Upper lobe of left lung (tissue), 4 donors: Measurements from ENCODE around the gene RAPGEF5.

Experiments
- EP300 ChIP-seq, 4 donors: sonication (generic); formaldehyde crosslinking; IDR thresholded peaks; one replicate each; pipeline ENCODE4 v1.5.1; 2017; ENCODE audit warnings: antibody characterized with exemption in 4 of 4, control low read depth in 2 of 4
- POLR2A ChIP-seq, 4 donors: fragments of 450-650 bp; IDR thresholded peaks; one replicate each; pipeline ENCODE4 v1.5.1; 2016 to 2017; ENCODE audit warnings: antibody characterized with exemption in 4 of 4, mild to moderate bottlenecking in 2 of 4
- POLR2AphosphoS5 ChIP-seq, 2 donors: sonication (generic); formaldehyde crosslinking; IDR thresholded peaks; one replicate each; pipeline ENCODE4 v1.5.1; 2017; ENCODE audit warnings: antibody characterized with exemption in 2 of 2
- TF ChIP-seq, protein P1 (sequence below), 6 experiments: fragments of 450-650 bp in 4 of 6; fragments of 200-600 bp in 2 of 6; sonication (generic) in 2 of 6; IDR thresholded peaks; one replicate each; pipeline ENCODE4 v1.5.1; 2016 to 2019; ENCODE audit warnings: antibody characterized with exemption in 6 of 6

DNA sequence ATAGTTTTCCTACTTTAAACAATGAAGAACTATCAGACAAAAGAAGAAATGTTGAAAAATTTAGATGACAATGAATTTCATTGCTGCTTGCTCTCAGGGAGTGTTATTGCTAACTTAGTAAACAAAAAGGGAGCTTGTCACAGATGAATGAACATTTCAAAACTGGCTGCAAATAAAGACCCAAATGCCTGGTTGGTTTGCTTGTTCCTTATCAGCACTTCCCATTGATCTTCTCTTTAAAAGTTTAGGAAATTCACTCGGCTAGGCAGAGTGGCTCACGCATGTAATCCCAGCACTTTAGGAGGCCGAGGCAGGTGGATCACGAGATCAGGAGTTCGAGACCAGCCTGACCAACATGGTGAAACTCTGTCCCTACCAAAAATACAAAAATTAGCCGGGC lies 167.2 kb downstream of the RAPGEF5 start:
- TF ChIP-seq, protein P1, sequence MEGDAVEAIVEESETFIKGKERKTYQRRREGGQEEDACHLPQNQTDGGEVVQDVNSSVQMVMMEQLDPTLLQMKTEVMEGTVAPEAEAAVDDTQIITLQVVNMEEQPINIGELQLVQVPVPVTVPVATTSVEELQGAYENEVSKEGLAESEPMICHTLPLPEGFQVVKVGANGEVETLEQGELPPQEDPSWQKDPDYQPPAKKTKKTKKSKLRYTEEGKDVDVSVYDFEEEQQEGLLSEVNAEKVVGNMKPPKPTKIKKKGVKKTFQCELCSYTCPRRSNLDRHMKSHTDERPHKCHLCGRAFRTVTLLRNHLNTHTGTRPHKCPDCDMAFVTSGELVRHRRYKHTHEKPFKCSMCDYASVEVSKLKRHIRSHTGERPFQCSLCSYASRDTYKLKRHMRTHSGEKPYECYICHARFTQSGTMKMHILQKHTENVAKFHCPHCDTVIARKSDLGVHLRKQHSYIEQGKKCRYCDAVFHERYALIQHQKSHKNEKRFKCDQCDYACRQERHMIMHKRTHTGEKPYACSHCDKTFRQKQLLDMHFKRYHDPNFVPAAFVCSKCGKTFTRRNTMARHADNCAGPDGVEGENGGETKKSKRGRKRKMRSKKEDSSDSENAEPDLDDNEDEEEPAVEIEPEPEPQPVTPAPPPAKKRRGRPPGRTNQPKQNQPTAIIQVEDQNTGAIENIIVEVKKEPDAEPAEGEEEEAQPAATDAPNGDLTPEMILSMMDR (IDR thresholded peaks at IDR 0.05), result no peak
- no peak for TF ChIP-seq POLR2A (IDR thresholded peaks at IDR 0.05)
- TF ChIP-seq POLR2AphosphoS5 (IDR thresholded peaks at IDR 0.05), result no peak
- no peak for TF ChIP-seq EP300 (IDR thresholded peaks at IDR 0.05)
